Measurements from ENCODE around the gene BCL11A. TPM values are rescaled to one million over a fixed set of nuclear protein-coding genes. Genes with fewer than 3 reads are reported as not detected.

BCL11A gene
- polyA plus RNA-seq, 1 donor from 2014 or later: 44.0 TPM

DNA sequence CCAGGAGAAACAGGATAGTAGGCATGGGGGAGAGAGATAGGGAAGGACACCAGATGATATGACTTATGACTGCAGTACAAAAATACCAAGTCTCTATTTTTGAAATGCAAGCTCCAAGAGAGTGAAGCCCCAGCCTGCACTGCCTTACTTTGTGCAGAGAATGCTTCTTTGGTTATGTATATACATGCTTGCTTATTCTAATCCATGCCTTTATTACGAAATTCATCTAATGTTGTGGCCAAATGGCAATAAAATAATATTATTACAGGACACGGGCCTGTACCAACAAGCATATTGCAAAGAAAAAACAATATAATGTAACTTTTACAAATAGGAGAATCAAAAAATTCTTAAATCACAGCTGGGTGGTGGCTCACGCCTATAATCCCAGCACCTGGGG lies 110.8 kb downstream of the BCL11A start:
- H3K4me2 ChIP-seq (ENCODE audit: low read length): no peak overlapping the region
- H3F3A ChIP-seq (ENCODE audit: insufficient read depth, low read length, poor library complexity, severe bottlenecking): no peaks in the 10 kb centered on the region
- no peak overlapping the region for H3K27ac ChIP-seq (ENCODE audit: low read length)
- H3K9me3 ChIP-seq (ENCODE audit: low read length): no peaks in the 10 kb centered on the region
- H3K9ac ChIP-seq (ENCODE audit: low read length): no peak overlapping the region
- no peaks in the 10 kb centered on the region for H3K36me3 ChIP-seq (ENCODE audit: insufficient read depth, low read length)
- no peak overlapping the region for H3K4me3 ChIP-seq (ENCODE audit: low read length)
- TF ChIP-seq, protein P1, sequence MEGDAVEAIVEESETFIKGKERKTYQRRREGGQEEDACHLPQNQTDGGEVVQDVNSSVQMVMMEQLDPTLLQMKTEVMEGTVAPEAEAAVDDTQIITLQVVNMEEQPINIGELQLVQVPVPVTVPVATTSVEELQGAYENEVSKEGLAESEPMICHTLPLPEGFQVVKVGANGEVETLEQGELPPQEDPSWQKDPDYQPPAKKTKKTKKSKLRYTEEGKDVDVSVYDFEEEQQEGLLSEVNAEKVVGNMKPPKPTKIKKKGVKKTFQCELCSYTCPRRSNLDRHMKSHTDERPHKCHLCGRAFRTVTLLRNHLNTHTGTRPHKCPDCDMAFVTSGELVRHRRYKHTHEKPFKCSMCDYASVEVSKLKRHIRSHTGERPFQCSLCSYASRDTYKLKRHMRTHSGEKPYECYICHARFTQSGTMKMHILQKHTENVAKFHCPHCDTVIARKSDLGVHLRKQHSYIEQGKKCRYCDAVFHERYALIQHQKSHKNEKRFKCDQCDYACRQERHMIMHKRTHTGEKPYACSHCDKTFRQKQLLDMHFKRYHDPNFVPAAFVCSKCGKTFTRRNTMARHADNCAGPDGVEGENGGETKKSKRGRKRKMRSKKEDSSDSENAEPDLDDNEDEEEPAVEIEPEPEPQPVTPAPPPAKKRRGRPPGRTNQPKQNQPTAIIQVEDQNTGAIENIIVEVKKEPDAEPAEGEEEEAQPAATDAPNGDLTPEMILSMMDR (IDR thresholded peaks at IDR 0.05; ENCODE audit: poor library complexity, severe bottlenecking): no peak
- TF ChIP-seq EP300 (conservative IDR thresholded peaks at IDR 0.05; ENCODE audit: poor library complexity, severe bottlenecking) (no peak), POLR2AphosphoS5 (IDR thresholded peaks at IDR 0.05) (no peak), RAD21 (conservative IDR thresholded peaks at IDR 0.05) (no peak), EZH2 (IDR thresholded peaks at IDR 0.05; ENCODE audit: borderline replicate concordance, insufficient read depth, low read length, poor library complexity, severe bottlenecking) (no peak), MXI1 (conservative IDR thresholded peaks at IDR 0.05; ENCODE audit: poor library complexity, severe bottlenecking) (no peak), SMC3 (conservative IDR thresholded peaks at IDR 0.05; ENCODE audit: poor library complexity) (no peak), TAF1 (IDR thresholded peaks at IDR 0.05; ENCODE audit: low read depth) (no peak)
- TF ChIP-seq, protein P2, sequence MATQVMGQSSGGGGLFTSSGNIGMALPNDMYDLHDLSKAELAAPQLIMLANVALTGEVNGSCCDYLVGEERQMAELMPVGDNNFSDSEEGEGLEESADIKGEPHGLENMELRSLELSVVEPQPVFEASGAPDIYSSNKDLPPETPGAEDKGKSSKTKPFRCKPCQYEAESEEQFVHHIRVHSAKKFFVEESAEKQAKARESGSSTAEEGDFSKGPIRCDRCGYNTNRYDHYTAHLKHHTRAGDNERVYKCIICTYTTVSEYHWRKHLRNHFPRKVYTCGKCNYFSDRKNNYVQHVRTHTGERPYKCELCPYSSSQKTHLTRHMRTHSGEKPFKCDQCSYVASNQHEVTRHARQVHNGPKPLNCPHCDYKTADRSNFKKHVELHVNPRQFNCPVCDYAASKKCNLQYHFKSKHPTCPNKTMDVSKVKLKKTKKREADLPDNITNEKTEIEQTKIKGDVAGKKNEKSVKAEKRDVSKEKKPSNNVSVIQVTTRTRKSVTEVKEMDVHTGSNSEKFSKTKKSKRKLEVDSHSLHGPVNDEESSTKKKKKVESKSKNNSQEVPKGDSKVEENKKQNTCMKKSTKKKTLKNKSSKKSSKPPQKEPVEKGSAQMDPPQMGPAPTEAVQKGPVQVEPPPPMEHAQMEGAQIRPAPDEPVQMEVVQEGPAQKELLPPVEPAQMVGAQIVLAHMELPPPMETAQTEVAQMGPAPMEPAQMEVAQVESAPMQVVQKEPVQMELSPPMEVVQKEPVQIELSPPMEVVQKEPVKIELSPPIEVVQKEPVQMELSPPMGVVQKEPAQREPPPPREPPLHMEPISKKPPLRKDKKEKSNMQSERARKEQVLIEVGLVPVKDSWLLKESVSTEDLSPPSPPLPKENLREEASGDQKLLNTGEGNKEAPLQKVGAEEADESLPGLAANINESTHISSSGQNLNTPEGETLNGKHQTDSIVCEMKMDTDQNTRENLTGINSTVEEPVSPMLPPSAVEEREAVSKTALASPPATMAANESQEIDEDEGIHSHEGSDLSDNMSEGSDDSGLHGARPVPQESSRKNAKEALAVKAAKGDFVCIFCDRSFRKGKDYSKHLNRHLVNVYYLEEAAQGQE (IDR thresholded peaks at IDR 0.05; ENCODE audit: borderline replicate concordance): no peak
- H4K20me1 ChIP-seq (ENCODE audit: insufficient read depth): no peaks in the 10 kb centered on the region
- H3K9me2 ChIP-seq (ENCODE audit: insufficient read depth, low read length): no peaks in the 10 kb centered on the region
- no peaks in the 10 kb centered on the region for H3K79me2 ChIP-seq (replicated peaks; ENCODE audit: insufficient read depth, low read length)
- no peaks in the 10 kb centered on the region for H3K27me3 ChIP-seq (ENCODE audit: insufficient read depth, low read depth, low read length)
- no peak overlapping the region for H2AFZ ChIP-seq (ENCODE audit: low read depth, low read length)

DNA sequence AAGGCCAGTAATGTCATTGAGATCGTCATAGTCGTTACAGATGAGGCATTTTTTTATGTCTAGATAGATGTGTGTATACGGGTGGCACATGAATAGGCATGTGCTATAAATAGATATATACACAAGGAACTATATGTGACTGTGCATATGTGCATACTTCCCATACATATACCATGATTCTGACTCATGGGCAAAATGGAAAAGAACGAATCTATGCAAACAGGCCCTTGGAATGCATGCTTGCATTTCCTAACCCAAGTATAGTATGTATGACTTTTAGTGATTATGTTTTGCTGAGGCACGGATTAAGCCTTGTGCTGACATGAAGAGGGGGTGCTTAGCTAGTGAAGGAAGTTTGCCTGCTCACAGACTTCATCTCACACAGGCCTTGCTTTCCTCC lies 111.7 kb downstream of the BCL11A start:
- Histone ChIP-seq H3K79me2 (replicated peaks; ENCODE audit: insufficient read depth, low read length) (no peaks in the 10 kb centered on the region), H3K27ac (ENCODE audit: low read length) (no peak overlapping the region), H3K9me2 (ENCODE audit: insufficient read depth, low read length) (no peaks in the 10 kb centered on the region), H3K4me2 (ENCODE audit: low read length) (no peak overlapping the region), H3F3A (ENCODE audit: insufficient read depth, low read length, poor library complexity, severe bottlenecking) (no peaks in the 10 kb centered on the region), H3K9me3 (ENCODE audit: low read length) (no peaks in the 10 kb centered on the region), H2AFZ (ENCODE audit: low read depth, low read length) (no peak overlapping the region), H3K36me3 (ENCODE audit: insufficient read depth, low read length) (no peaks in the 10 kb centered on the region), H3K9ac (ENCODE audit: low read length) (no peak overlapping the region), H4K20me1 (ENCODE audit: insufficient read depth) (no peaks in the 10 kb centered on the region), H3K27me3 (ENCODE audit: insufficient read depth, low read depth, low read length) (no peaks in the 10 kb centered on the region), H3K4me3 (ENCODE audit: low read length) (no peak overlapping the region)
- TF ChIP-seq RAD21 (conservative IDR thresholded peaks at IDR 0.05) (no peak), EP300 (conservative IDR thresholded peaks at IDR 0.05; ENCODE audit: poor library complexity, severe bottlenecking) (no peak), EZH2 (IDR thresholded peaks at IDR 0.05; ENCODE audit: borderline replicate concordance, insufficient read depth, low read length, poor library complexity, severe bottlenecking) (no peak), POLR2AphosphoS5 (IDR thresholded peaks at IDR 0.05) (no peak), SMC3 (conservative IDR thresholded peaks at IDR 0.05; ENCODE audit: poor library complexity) (no peak), MXI1 (conservative IDR thresholded peaks at IDR 0.05; ENCODE audit: poor library complexity, severe bottlenecking) (no peak), TAF1 (IDR thresholded peaks at IDR 0.05; ENCODE audit: low read depth) (no peak)
- TF ChIP-seq, protein P1 (IDR thresholded peaks at IDR 0.05; ENCODE audit: poor library complexity, severe bottlenecking): no peak
- TF ChIP-seq, protein P2 (IDR thresholded peaks at IDR 0.05; ENCODE audit: borderline replicate concordance): no peak
